H9 (cell line): ENCODE data around the gene IRF7. TPM values are rescaled to one million over a fixed set of nuclear protein-coding genes. Genes with fewer than 3 reads are reported as not detected.
A peak's percentile ranks its signal among the peaks of the same experiment; 100 is the strongest.

Source experiments
- DNase-seq: peaks from one replicate; pipeline ENCODE4 v3.0.0-alpha.2; 2017
- H2AFZ ChIP-seq: one replicate; pipeline ENCODE4 v1.6.1; 2013; ENCODE audit warnings: mild to moderate bottlenecking, low read length, control low read depth, moderate library complexity
- H2AK5ac ChIP-seq: 2 replicates; pipeline ENCODE4 v1.6.1; 2013; ENCODE audit warnings: low read length, control low read depth, mixed read lengths; ENCODE audit not compliant: insufficient read length
- H2BK120ac ChIP-seq: one replicate; pipeline ENCODE4 v1.6.1; 2013; ENCODE audit warnings: low read depth, mild to moderate bottlenecking, low read length, control low read depth, inconsistent platforms; ENCODE audit not compliant: poor library complexity, severe bottlenecking
- H2BK12ac ChIP-seq: 2 replicates; pipeline ENCODE4 v1.6.1; 2013; ENCODE audit warnings: low read length, control low read depth, mixed read lengths, low read depth; ENCODE audit not compliant: insufficient read length
- H2BK15ac ChIP-seq: 2 replicates; pipeline ENCODE4 v1.6.1; 2013; ENCODE audit warnings: low read depth, low read length, control low read depth
- H2BK20ac ChIP-seq: one replicate; pipeline ENCODE4 v1.6.1; 2013; ENCODE audit warnings: low read depth, mild to moderate bottlenecking, low read length, control low read depth, inconsistent platforms; ENCODE audit not compliant: poor library complexity, severe bottlenecking
- H2BK5ac ChIP-seq: 2 replicates; pipeline ENCODE4 v1.6.1; 2013; ENCODE audit warnings: low read length, control low read depth, mixed read lengths; ENCODE audit not compliant: insufficient read length
- H3K14ac ChIP-seq: 2 replicates; pipeline ENCODE4 v1.6.1; 2013; ENCODE audit warnings: low read length, control low read depth; ENCODE audit not compliant: insufficient read depth
- H3K18ac ChIP-seq: 2 replicates; pipeline ENCODE4 v1.6.1; 2013; ENCODE audit warnings: low read depth, mild to moderate bottlenecking, mixed read lengths, low read length, control low read depth; ENCODE audit not compliant: insufficient read length
- H3K23ac ChIP-seq: 2 replicates; pipeline ENCODE4 v1.6.1; 2013; ENCODE audit warnings: low read length, control low read depth, mixed read lengths, low read depth; ENCODE audit not compliant: insufficient read length
- H3K23me2 ChIP-seq: 2 replicates; pipeline ENCODE4 v1.6.1; 2013; ENCODE audit warnings: low read depth, mild to moderate bottlenecking, mixed read lengths, low read length, control low read depth; ENCODE audit not compliant: insufficient read length, poor library complexity, severe bottlenecking
- H3K27ac ChIP-seq: 2 replicates; pipeline ENCODE4 v1.5.1; 2013; ENCODE audit warnings: low read length, control low read depth, mixed read lengths, low read depth; ENCODE audit not compliant: insufficient read length
- H3K27me3 ChIP-seq: 2 replicates; pipeline ENCODE4 v1.6.1; 2013; ENCODE audit warnings: low read length, control low read depth, inconsistent platforms; ENCODE audit not compliant: insufficient read depth
- H3K4ac ChIP-seq: 2 replicates; pipeline ENCODE4 v1.6.1; 2013; ENCODE audit warnings: low read depth, mild to moderate bottlenecking, control low read depth, inconsistent platforms, low read length, moderate library complexity
- H3K4me1 ChIP-seq: 2 replicates; pipeline ENCODE4 v1.6.1; 2013; ENCODE audit warnings: low read length, control low read depth, inconsistent platforms; ENCODE audit not compliant: insufficient read depth
- H3K4me2 ChIP-seq: 2 replicates; pipeline ENCODE4 v1.6.1; 2013; ENCODE audit warnings: low read length, control low read depth, mixed read lengths; ENCODE audit not compliant: insufficient read length, insufficient read depth
- H3K56ac ChIP-seq: 2 replicates; pipeline ENCODE4 v1.6.1; 2013; ENCODE audit warnings: low read depth, mild to moderate bottlenecking, mixed read lengths, low read length, control low read depth; ENCODE audit not compliant: insufficient read length
- H3K79me1 ChIP-seq: 2 replicates; pipeline ENCODE4 v1.6.1; 2013; ENCODE audit warnings: low read depth, mild to moderate bottlenecking, moderate library complexity, low read length, control low read depth, inconsistent platforms; ENCODE audit not compliant: insufficient read depth, poor library complexity, severe bottlenecking
- H3K79me2 ChIP-seq: 2 replicates; pipeline ENCODE4 v1.6.1; 2013; ENCODE audit warnings: low read length, control low read depth, inconsistent platforms; ENCODE audit not compliant: insufficient read depth
- H3K9ac ChIP-seq: 2 replicates; pipeline ENCODE4 v1.6.1; 2013; ENCODE audit warnings: low read length, control low read depth, mixed read lengths; ENCODE audit not compliant: insufficient read length; ENCODE audit errors: extremely low read depth
- H3K9me3 ChIP-seq: one replicate; pipeline ENCODE4 v1.6.1; 2013; ENCODE audit warnings: low read depth, low read length, inconsistent platforms; ENCODE audit not compliant: control insufficient read depth
- H3T11ph ChIP-seq: one replicate; pipeline ENCODE4 v1.6.1; 2013; ENCODE audit warnings: mild to moderate bottlenecking, low read length, control low read depth, inconsistent platforms
- H4K20me1 ChIP-seq: one replicate; pipeline ENCODE4 v1.6.1; 2013; ENCODE audit not compliant: control insufficient read depth, insufficient read length, insufficient read depth
- H4K5ac ChIP-seq: 2 replicates; pipeline ENCODE4 v1.6.1; 2013; ENCODE audit warnings: low read depth, mild to moderate bottlenecking, mixed read lengths, low read length, control low read depth; ENCODE audit not compliant: insufficient read length
- H4K8ac ChIP-seq: replicated peaks from 2 replicates; pipeline ENCODE4 v1.6.1; 2013; ENCODE audit warnings: low read length, control low read depth, mixed read lengths, low read depth; ENCODE audit not compliant: insufficient read length
- H4K91ac ChIP-seq: 2 replicates; pipeline ENCODE4 v1.6.1; 2013; ENCODE audit warnings: low read depth, mild to moderate bottlenecking, moderate library complexity, mixed read lengths, low read length, control low read depth; ENCODE audit not compliant: insufficient read length
- H3K27ac Mint-ChIP-seq, 3 experiments: 2 replicates in 2 of 3; 3 replicates in 1 of 3; pipeline ENCODE4 v1.8.0; 2020 to 2021; ENCODE audit warnings: mixed read lengths in 3 of 3, mild to moderate bottlenecking in 1 of 3, moderate library complexity in 1 of 3
- H3K27me3 Mint-ChIP-seq: 2 replicates; pipeline ENCODE4 v1.8.0; 2021; ENCODE audit warnings: low read depth, mild to moderate bottlenecking, moderate library complexity, mixed read lengths
- H3K36me3 Mint-ChIP-seq, 3 experiments: 2 replicates in 2 of 3; 3 replicates in 1 of 3; pipeline ENCODE4 v1.8.0; 2020 to 2021; ENCODE audit warnings: low read depth in 3 of 3, mixed read lengths in 3 of 3; ENCODE audit not compliant: insufficient read depth in 1 of 3
- H3K4me1 Mint-ChIP-seq, 2 experiments: 2 replicates each; pipeline ENCODE4 v1.8.0; 2020; ENCODE audit warnings: mixed read lengths in 2 of 2
- H3K4me3 Mint-ChIP-seq, 2 experiments: 2 replicates in 1 of 2; 3 replicates in 1 of 2; pipeline ENCODE4 v1.8.0; 2020 to 2021; ENCODE audit warnings: mild to moderate bottlenecking in 2 of 2, mixed read lengths in 2 of 2, moderate library complexity in 1 of 2
- H3K9me3 Mint-ChIP-seq, 2 experiments: 2 replicates in 1 of 2; 3 replicates in 1 of 2; pipeline ENCODE4 v1.8.0; 2020; ENCODE audit warnings: mild to moderate bottlenecking in 2 of 2, mixed read lengths in 2 of 2, moderate library complexity in 1 of 2
- WGBS: extraction: QIAGEN DNeasy Blood & Tissue Kit; methylation state at CpG from one replicate; pipeline ENCODE4 v1.1.7; 2013; ENCODE audit warnings: missing lambda C conversion rate, low lambda C conversion rate, mixed read lengths; ENCODE audit not compliant: insufficient read length; ENCODE audit errors: extremely low coverage; 5-methylcytosine and 5-hydroxymethylcytosine counted together
- total RNA-seq: library from RNA; stranded (reverse); gene quantifications from 2 replicates; pipeline ENCODE4 v1.2.1, GENCODE V29; 2021
- TF ChIP-seq, protein P1 (sequence below): fragments of 200-600 bp; sonication (generic); conservative IDR thresholded peaks from 3 replicates; pipeline ENCODE4 v1.8.0; 2021; ENCODE audit warnings: antibody characterized with exemption, mild to moderate bottlenecking

IRF7 gene
- total RNA-seq, 1 experiment from 2014 or later, result 9.8 TPM

DNA sequence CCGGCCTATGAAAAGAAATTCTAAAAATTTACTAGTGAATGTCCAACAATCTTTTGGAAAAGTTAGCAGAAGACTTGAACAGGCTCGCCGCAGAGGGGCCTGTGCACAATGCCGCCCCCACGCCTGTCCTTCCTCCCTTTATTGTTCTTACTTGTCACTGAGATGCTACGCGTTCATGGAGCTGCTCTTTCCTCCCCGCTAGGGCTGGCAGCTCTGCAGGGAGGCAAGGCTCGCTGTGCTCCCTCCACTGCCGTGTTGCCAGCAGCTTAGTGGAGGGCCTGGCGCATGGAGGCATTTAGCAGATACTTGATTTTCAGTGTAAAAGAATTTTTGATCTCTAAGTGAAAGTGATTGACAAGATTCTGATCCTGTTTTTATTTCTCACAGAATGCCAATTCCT, 24.8 kb downstream of the IRF7 start:
- no peak overlapping the region for H2BK20ac ChIP-seq
- no peak overlapping the region for H2AFZ ChIP-seq
- peaks cover 58 to 93% (median 90%) of the 10 kb centered on the region in 3 experiments for H3K36me3 Mint-ChIP-seq

More for the DNA sequence above, 24.8 kb downstream of the IRF7 start:
- H3K14ac ChIP-seq, result no peak overlapping the region
- peak overlapping the region in 1 of 3 experiments; percentile 42; a peak in 2 of 7 replicates for H3K27ac Mint-ChIP-seq
- H2BK15ac ChIP-seq, result no peak overlapping the region
- H3K23ac ChIP-seq, result no peak overlapping the region
- WGBS, result no CpG with 5 or more reads among the region's 11 CpGs
- no peak overlapping the region for H4K91ac ChIP-seq
- TF ChIP-seq, protein P1, sequence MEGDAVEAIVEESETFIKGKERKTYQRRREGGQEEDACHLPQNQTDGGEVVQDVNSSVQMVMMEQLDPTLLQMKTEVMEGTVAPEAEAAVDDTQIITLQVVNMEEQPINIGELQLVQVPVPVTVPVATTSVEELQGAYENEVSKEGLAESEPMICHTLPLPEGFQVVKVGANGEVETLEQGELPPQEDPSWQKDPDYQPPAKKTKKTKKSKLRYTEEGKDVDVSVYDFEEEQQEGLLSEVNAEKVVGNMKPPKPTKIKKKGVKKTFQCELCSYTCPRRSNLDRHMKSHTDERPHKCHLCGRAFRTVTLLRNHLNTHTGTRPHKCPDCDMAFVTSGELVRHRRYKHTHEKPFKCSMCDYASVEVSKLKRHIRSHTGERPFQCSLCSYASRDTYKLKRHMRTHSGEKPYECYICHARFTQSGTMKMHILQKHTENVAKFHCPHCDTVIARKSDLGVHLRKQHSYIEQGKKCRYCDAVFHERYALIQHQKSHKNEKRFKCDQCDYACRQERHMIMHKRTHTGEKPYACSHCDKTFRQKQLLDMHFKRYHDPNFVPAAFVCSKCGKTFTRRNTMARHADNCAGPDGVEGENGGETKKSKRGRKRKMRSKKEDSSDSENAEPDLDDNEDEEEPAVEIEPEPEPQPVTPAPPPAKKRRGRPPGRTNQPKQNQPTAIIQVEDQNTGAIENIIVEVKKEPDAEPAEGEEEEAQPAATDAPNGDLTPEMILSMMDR, result no peak
- no peak overlapping the region for H3T11ph ChIP-seq
- H3K79me1 ChIP-seq, result peaks cover 4% of the 10 kb centered on the region
- no peaks in the 10 kb centered on the region for H4K20me1 ChIP-seq
- no peak overlapping the region for H4K8ac ChIP-seq
- no peak overlapping the region for H3K9ac ChIP-seq
- H2AK5ac ChIP-seq, result no peak overlapping the region
- H2BK5ac ChIP-seq, result no peak overlapping the region
- no peak overlapping the region for H3K4me2 ChIP-seq
- DNase-seq, result no peak
- H3K4me1 Mint-ChIP-seq, result no peaks in the 10 kb centered on the region
- H3K27me3 ChIP-seq, result no peaks in the 10 kb centered on the region
- no peaks in the 10 kb centered on the region for H3K4me1 ChIP-seq
- no peak overlapping the region for H3K56ac ChIP-seq
- H3K9me3 Mint-ChIP-seq, result no peaks in the 10 kb centered on the region
- no peak overlapping the region for H3K4me3 Mint-ChIP-seq
- H3K27ac ChIP-seq, result no peak overlapping the region
- H4K5ac ChIP-seq, result no peak overlapping the region
- no peak overlapping the region for H2BK12ac ChIP-seq
- no peaks in the 10 kb centered on the region for H3K27me3 Mint-ChIP-seq
- no peak overlapping the region for H2BK120ac ChIP-seq
- no peaks in the 10 kb centered on the region for H3K23me2 ChIP-seq
- H3K18ac ChIP-seq, result no peak overlapping the region
- H3K79me2 ChIP-seq, result no peaks in the 10 kb centered on the region; the same call in 1 of the 2 replicates
- no peak overlapping the region for H3K4ac ChIP-seq
- H3K9me3 ChIP-seq, result no peaks in the 10 kb centered on the region
